SKM-1 treated with dmso at 0.1 percent for 144 hours (cell line): Measurements from ENCODE around the gene SRGN.
"Not testable (repeated sequence)": the region's sequence is repeated elsewhere in the genome, so short reads cannot be mapped to it uniquely, and the experiment has no call there.

Experiments used
- DNase-seq: peaks from one replicate; lab custom pipeline; 2025; ENCODE audit not compliant: unreplicated experiment; lab: John Stamatoyannopoulos, UW

The SRGN gene

GRCh38 chr10:69125554-69125953, 37.7 kb downstream of the SRGN start:
- DNase-seq: no peak

GRCh38 chr10:69130251-69130650, 42.3 kb downstream of the SRGN start:
- DNase-seq: no peak

- DNase-seq: no peak
Measured at GRCh38 chr10:69139961-69140360, 52.1 kb downstream of the SRGN start.

GRCh38 chr10:69141304-69141703, 53.4 kb downstream of the SRGN start:
- DNase-seq: no peak

GRCh38 chr10:69142074-69142473, 54.2 kb downstream of the SRGN start:
- not testable (repeated sequence) for DNase-seq

GRCh38 chr10:69142983-69143382, 55.1 kb downstream of the SRGN start:
- DNase-seq: no peak

- DNase-seq: no peak
Measured at GRCh38 chr10:69145329-69145728, 57.4 kb downstream of the SRGN start.

- no peak for DNase-seq
Measured at GRCh38 chr10:69145864-69146263, 58.0 kb downstream of the SRGN start.

GRCh38 chr10:69146759-69147158, 58.9 kb downstream of the SRGN start:
- DNase-seq: no peak

- DNase-seq: no peak
Measured at GRCh38 chr10:69151984-69152383, 64.1 kb downstream of the SRGN start.

GRCh38 chr10:69153227-69153626, 65.3 kb downstream of the SRGN start:
- no peak for DNase-seq
